Measurements from ENCODE around the gene VDAC1. TPM values are rescaled to one million over a fixed set of nuclear protein-coding genes. Genes with fewer than 3 reads are reported as not detected.

The VDAC1 gene
- total and polyA plus RNA-seq, 10 of the 15 experiments (the other 5 are each of a cell fraction or from before 2014, with no cell fraction given): 245 to 488 (median 349) TPM

GRCh38 chr5:134001938-134002731 is 2.6 kb downstream of the VDAC1 start:
- DNase-seq (ENCODE audit: low read depth, low spot score) (no peak), ATAC-seq (no peak), FAIRE-seq (no peak)
- Histone ChIP-seq H3K4me2 (ENCODE audit: control insufficient read depth, insufficient read depth) (peak overlapping the region; percentile 86), H3K36me3 (ENCODE audit: control insufficient read depth in 2 of 2, insufficient read depth in 2 of 2, low read length in 1 of 2) (peaks cover 7 to 14% of the 10 kb centered on the region in 2 experiments; a peak in 3 of 4 replicates), H3K9ac (ENCODE audit: control insufficient read depth, insufficient read depth, low read length) (peak overlapping the region; percentile 97), H3K27me3 (replicated peaks in 1 of 2; ENCODE audit: control insufficient read depth in 2 of 2, insufficient read depth in 2 of 2, low read length in 1 of 2) (no peaks in the 10 kb centered on the region), H3K27ac (ENCODE audit: control insufficient read depth, insufficient read depth) (no peak overlapping the region; the same call in 1 of the 2 replicates), H3K79me2 (ENCODE audit: control insufficient read depth, insufficient read depth, low read length) (peaks cover 88% of the 10 kb centered on the region), H3K4me1 (ENCODE audit: control insufficient read depth, insufficient read depth, low read length) (peaks cover 19% of the 10 kb centered on the region), H2AFZ (ENCODE audit: control insufficient read depth, low read depth, low read length) (no peak overlapping the region), H3K4me3 (peak overlapping the region; percentile 88), H3K9me3 (replicated peaks; ENCODE audit: control insufficient read depth, insufficient read depth, low read length) (no peaks in the 10 kb centered on the region), H4K20me1 (ENCODE audit: control insufficient read depth, insufficient read depth) (peaks cover 30% of the 10 kb centered on the region)
- POLR2A ChIA-PET: no interaction called here
- 50% methylated on average over 13 of the region's 13 CpGs for WGBS (ENCODE audit: insufficient coverage, insufficient replicate concordance, low lambda C conversion rate, missing lambda C conversion rate)
- no peak for TF ChIP-seq NKRF (conservative IDR thresholded peaks at IDR 0.05)
- no peak for TF ChIP-seq GABPA (IDR thresholded peaks at IDR 0.05; ENCODE audit: low read depth)
- TF ChIP-seq BCLAF1 (IDR thresholded peaks at IDR 0.05): no peak
- no peak for TF ChIP-seq SMARCA5 (IDR thresholded peaks at IDR 0.05)
- TF ChIP-seq PAX5 (IDR thresholded peaks at IDR 0.05; ENCODE audit: borderline replicate concordance, low read depth, low read length): no peak
- TF ChIP-seq RUNX3 (IDR thresholded peaks at IDR 0.05; ENCODE audit: low read length): no peak
- no peak for TF ChIP-seq TCF12 (IDR thresholded peaks at IDR 0.05; ENCODE audit: low read depth, low read length)
- TF ChIP-seq E2F8 (IDR thresholded peaks at IDR 0.05; ENCODE audit: low read depth, partially characterized antibody): no peak
- no TSS peak for BruUV-seq (replicated peaks)
- RAD21 ChIA-PET (ENCODE audit: unreplicated experiment): no interaction called here
- in situ Hi-C loops (cut with MboI) (no loop called here), intact Hi-C loops (cut with micrococcal nuclease; ENCODE audit: unreplicated experiment) (no loop called here)
- SMC1A ChIA-PET (ENCODE audit: uncharacterized antibody, unreplicated experiment): interaction anchor here (2.4 kb wide), 1 partner anchor 23 kb away, joined by 12 read pairs; no protein-coding TSS in a partner anchor
- CTCF ChIA-PET: interaction anchor here (0.9 to 2.2 kb wide), 4 partner anchors 9 to 37 kb away, joined by 3 to 7 read pairs (median 6); no protein-coding TSS in a partner anchor
